IMR-90 (cell line): Measurements from ENCODE around the gene DUSP22. TPM values are rescaled to one million over a fixed set of nuclear protein-coding genes. Genes with fewer than 3 reads are reported as not detected.
A peak's percentile ranks its signal among the peaks of the same experiment; 100 is the strongest.

ENCODE experiments used
- ATAC-seq: fragments of 200-7000 bp; cut with Tn5 transposase; 2 replicates; pipeline ENCODE4 v1.9.1; 2020; ENCODE audit warnings: low read depth, mild to moderate bottlenecking, moderate library complexity
- BruUV-seq: library from RNA; stranded (reverse); fragments of 400-500 nt; replicated peaks from 2 replicates; lab custom pipeline; 2021; lab: Mats Ljungman, UMichigan
- CTCF ChIA-PET: fragments of 300-600 bp; formaldehyde crosslinking; extraction: SDS; loops from one replicate; lab custom pipeline; 2021; ENCODE audit warnings: antibody characterized with exemption; lab: Yijun Ruan, JAX
- POLR2A ChIA-PET: fragments of 300-600 bp; sonication (Branson Sonifier 250); formaldehyde crosslinking; loops from one replicate; lab custom pipeline; 2022; ENCODE audit warnings: antibody characterized with exemption; ENCODE audit not compliant: unreplicated experiment; lab: Charles Lee
- DNase-seq: peaks from one replicate; pipeline ENCODE4 v3.0.0; 2013
- H2AFZ ChIP-seq: replicated peaks from 2 replicates; pipeline ENCODE3; 2013; ENCODE audit warnings: low read length, mild to moderate bottlenecking; ENCODE audit not compliant: poor library complexity
- H2AK5ac ChIP-seq: 2 replicates; pipeline ENCODE4 v1.6.1; 2013; ENCODE audit warnings: low read depth, low read length, inconsistent platforms
- H2AK9ac ChIP-seq: replicated peaks from 2 replicates; pipeline ENCODE3; 2013; ENCODE audit warnings: mild to moderate bottlenecking, low read depth, low read length, moderate library complexity; ENCODE audit not compliant: poor library complexity
- H2BK120ac ChIP-seq: 2 replicates; pipeline ENCODE4 v1.6.1; 2013; ENCODE audit warnings: low read depth, low read length, inconsistent platforms
- H2BK15ac ChIP-seq: 3 replicates; pipeline ENCODE4 v1.6.1; 2013; ENCODE audit warnings: low read depth, low read length, inconsistent platforms
- H2BK20ac ChIP-seq: 2 replicates; pipeline ENCODE4 v1.6.1; 2013; ENCODE audit warnings: low read depth, mild to moderate bottlenecking, inconsistent platforms, low read length, moderate library complexity
- H2BK5ac ChIP-seq: 2 replicates; pipeline ENCODE4 v1.6.1; 2013; ENCODE audit warnings: mild to moderate bottlenecking, low read depth, low read length, inconsistent platforms; ENCODE audit not compliant: poor library complexity, severe bottlenecking
- H3K14ac ChIP-seq: replicated peaks from 2 replicates; pipeline ENCODE4 v1.6.1; 2013; ENCODE audit warnings: low read depth, low read length, inconsistent platforms
- H3K18ac ChIP-seq: 2 replicates; pipeline ENCODE4 v1.6.1; 2013; ENCODE audit warnings: low read depth, low read length, control low read depth
- H3K23ac ChIP-seq: 2 replicates; pipeline ENCODE4 v1.6.1; 2013; ENCODE audit warnings: low read depth, low read length, inconsistent platforms
- H3K27ac ChIP-seq: 2 replicates; pipeline ENCODE4 v1.5.1; 2013; ENCODE audit warnings: mild to moderate bottlenecking, control low read depth, low read length; ENCODE audit not compliant: insufficient read depth
- H3K27me3 ChIP-seq: 2 replicates; pipeline ENCODE4 v1.6.1; 2013; ENCODE audit warnings: low read length; ENCODE audit not compliant: control insufficient read depth, insufficient read depth
- H3K36me3 ChIP-seq: 2 replicates; pipeline ENCODE4 v1.6.1; 2013; ENCODE audit warnings: low read length, mixed read lengths; ENCODE audit not compliant: control insufficient read depth, insufficient read depth
- H3K4ac ChIP-seq: 2 replicates; pipeline ENCODE4 v1.6.1; 2013; ENCODE audit warnings: low read depth, low read length, inconsistent platforms
- H3K4me1 ChIP-seq: 2 replicates; pipeline ENCODE4 v1.6.1; 2013; ENCODE audit warnings: low read length, mixed read lengths; ENCODE audit not compliant: control insufficient read depth, insufficient read depth
- H3K4me2 ChIP-seq: 2 replicates; pipeline ENCODE4 v1.6.1; 2013; ENCODE audit warnings: low read depth, mild to moderate bottlenecking, control low read depth, low read length, moderate library complexity
- H3K4me3 ChIP-seq: 2 replicates; pipeline ENCODE4 v1.5.1; 2013; ENCODE audit warnings: low read depth, mild to moderate bottlenecking, control low read depth, low read length, moderate library complexity; ENCODE audit not compliant: insufficient read depth
- H3K56ac ChIP-seq: 2 replicates; pipeline ENCODE4 v1.6.1; 2013; ENCODE audit warnings: low read length, inconsistent platforms; ENCODE audit not compliant: insufficient read depth; ENCODE audit errors: extremely low read depth
- H3K79me1 ChIP-seq, 2 experiments: 2 replicates each; pipeline ENCODE4 v1.6.1; 2013; ENCODE audit warnings: low read length in 2 of 2, inconsistent platforms in 1 of 2, low read depth in 1 of 2
- H3K9ac ChIP-seq: 2 replicates; pipeline ENCODE4 v1.6.1; 2013; ENCODE audit warnings: low read depth, low read length, control low read depth
- H3K9me1 ChIP-seq: 2 replicates; pipeline ENCODE4 v1.6.1; 2013; ENCODE audit warnings: low read length, inconsistent platforms; ENCODE audit not compliant: insufficient read depth
- H3K9me3 ChIP-seq: 2 replicates; pipeline ENCODE4 v1.6.1; 2013; ENCODE audit warnings: low read length; ENCODE audit not compliant: control insufficient read depth, insufficient read depth
- H4K20me1 ChIP-seq: 2 replicates; pipeline ENCODE4 v1.6.1; 2013; ENCODE audit warnings: low read length, inconsistent platforms; ENCODE audit not compliant: insufficient read depth
- H4K5ac ChIP-seq: 2 replicates; pipeline ENCODE4 v1.6.1; 2013; ENCODE audit warnings: mild to moderate bottlenecking, low read depth, low read length, control low read depth
- H4K8ac ChIP-seq, 2 experiments: 2 replicates each; pipeline ENCODE4 v1.6.1; 2013; ENCODE audit warnings: low read depth in 2 of 2, low read length in 2 of 2, control low read depth in 1 of 2, inconsistent platforms in 1 of 2
- H4K91ac ChIP-seq: 2 replicates; pipeline ENCODE4 v1.6.1; 2013; ENCODE audit warnings: low read depth, low read length, inconsistent platforms; ENCODE audit not compliant: insufficient read depth
- BHLHE40 ChIP-seq: fragments of 150-350 bp; IDR thresholded peaks from 2 replicates; pipeline ENCODE4 v1.6.1; 2016; ENCODE audit warnings: mild to moderate bottlenecking, low read depth, low read length
- CEBPB ChIP-seq: IDR thresholded peaks from 2 replicates; pipeline ENCODE4 v1.6.1; 2012; ENCODE audit warnings: low read depth, low read length, improper control_type of control experiment
- CHD1 ChIP-seq: IDR thresholded peaks from 2 replicates; pipeline ENCODE4 v1.6.1; 2012; ENCODE audit warnings: low read depth, low read length, improper control_type of control experiment
- ELK1 ChIP-seq: fragments of 150-350 bp; IDR thresholded peaks from 2 replicates; pipeline ENCODE4 v1.6.1; 2016; ENCODE audit warnings: low read depth, mild to moderate bottlenecking, low read length, moderate library complexity, borderline replicate concordance
- FOS ChIP-seq: fragments of 150-350 bp; IDR thresholded peaks from 2 replicates; pipeline ENCODE4 v1.6.1; 2016; ENCODE audit warnings: low read depth, low read length
- MAFK ChIP-seq: IDR thresholded peaks from 2 replicates; pipeline ENCODE4 v1.6.1; 2012; ENCODE audit warnings: low read depth, low read length, improper control_type of control experiment
- MAZ ChIP-seq: IDR thresholded peaks from 2 replicates; pipeline ENCODE4 v1.6.1; 2012; ENCODE audit warnings: low read depth, mild to moderate bottlenecking, low read length, improper control_type of control experiment, moderate library complexity, borderline replicate concordance
- MXI1 ChIP-seq: IDR thresholded peaks from 2 replicates; pipeline ENCODE4 v1.6.1; 2012; ENCODE audit warnings: low read depth, mild to moderate bottlenecking, low read length, moderate library complexity, borderline replicate concordance
- NFE2L2 ChIP-seq: fragments of 150-350 bp; IDR thresholded peaks from 2 replicates; pipeline ENCODE4 v1.6.1; 2016; ENCODE audit warnings: low read depth, mild to moderate bottlenecking, low read length
- POLR2A ChIP-seq: IDR thresholded peaks from 2 replicates; pipeline ENCODE4 v1.6.1; 2012; ENCODE audit warnings: mild to moderate bottlenecking, low read depth, low read length
- RAD21 ChIP-seq: IDR thresholded peaks from 2 replicates; pipeline ENCODE4 v1.6.1; 2012; ENCODE audit warnings: low read length, improper control_type of control experiment
- RCOR1 ChIP-seq: IDR thresholded peaks from 2 replicates; pipeline ENCODE4 v1.6.1; 2012; ENCODE audit warnings: mild to moderate bottlenecking, low read length, improper control_type of control experiment; ENCODE audit not compliant: insufficient replicate concordance
- RFX5 ChIP-seq: IDR thresholded peaks from 2 replicates; pipeline ENCODE4 v1.8.0; 2012; ENCODE audit warnings: low read depth, mild to moderate bottlenecking, low read length, moderate library complexity
- SMC3 ChIP-seq: fragments of 150-350 bp; IDR thresholded peaks from 2 replicates; pipeline ENCODE4 v1.6.1; 2016; ENCODE audit warnings: low read depth, mild to moderate bottlenecking, antibody characterized with exemption, low read length, moderate library complexity
- USF2 ChIP-seq: fragments of 150-350 bp; IDR thresholded peaks from 2 replicates; pipeline ENCODE4 v1.6.1; 2017; ENCODE audit warnings: mild to moderate bottlenecking, antibody characterized with exemption, low read length, low read depth
- WGBS, 2 experiments: methylation state at CpG; one replicate each; pipeline versions ENCODE4 v1.1.5 to v1.1.7; 2013; ENCODE audit warnings: missing lambda C conversion rate in 2 of 2; ENCODE audit not compliant: insufficient read length in 1 of 2; ENCODE audit errors: extremely low coverage in 2 of 2; 5-methylcytosine and 5-hydroxymethylcytosine counted together
- dilution Hi-C: fragments of 300-500 bp; cut with HindIII; formaldehyde crosslinking; loops from one replicate; pipeline ENCODE4 v1.14.3; 2018; ENCODE audit warnings: low sequenced_read_pairs; ENCODE audit not compliant: unreplicated experiment
- in situ Hi-C: fragments of 300-500 bp; cut with MboI; formaldehyde crosslinking; loops from 3 replicates; pipeline ENCODE4 v1.14.3; 2019; ENCODE audit warnings: low sequenced_read_pairs, inconsistent platforms, mixed read lengths
- intact Hi-C: fragments of 100-400 bp; cut with micrococcal nuclease; formaldehyde crosslinking; loops from 2 replicates; pipeline ENCODE4 v1.10.0; 2022
- polyA plus RNA-seq, 3 experiments: library from polyadenylated mRNA; depleted of rRNA; stranded (reverse); fragments of >200 nt; gene quantifications; 2 replicates each; pipeline ENCODE4 v1.2.3, GENCODE V29; 2012; ENCODE audit warnings: low replicate concordance in 1 of 3
- total RNA-seq: library from RNA; depleted of rRNA; stranded (reverse); fragments of >200 nt; gene quantifications from 2 replicates; pipeline ENCODE4 v1.2.3, GENCODE V29; 2012
- TF ChIP-seq, protein P1 (sequence below): conservative IDR thresholded peaks from 2 replicates; pipeline ENCODE4 v1.5.1; 2012; ENCODE audit warnings: mild to moderate bottlenecking, low read depth, low read length, improper control_type of control experiment

Gene DUSP22
- total and polyA plus RNA-seq, 2 of the 4 experiments (the other 2 are of a cell fraction), result 7.1 to 8.2 TPM

DNA sequence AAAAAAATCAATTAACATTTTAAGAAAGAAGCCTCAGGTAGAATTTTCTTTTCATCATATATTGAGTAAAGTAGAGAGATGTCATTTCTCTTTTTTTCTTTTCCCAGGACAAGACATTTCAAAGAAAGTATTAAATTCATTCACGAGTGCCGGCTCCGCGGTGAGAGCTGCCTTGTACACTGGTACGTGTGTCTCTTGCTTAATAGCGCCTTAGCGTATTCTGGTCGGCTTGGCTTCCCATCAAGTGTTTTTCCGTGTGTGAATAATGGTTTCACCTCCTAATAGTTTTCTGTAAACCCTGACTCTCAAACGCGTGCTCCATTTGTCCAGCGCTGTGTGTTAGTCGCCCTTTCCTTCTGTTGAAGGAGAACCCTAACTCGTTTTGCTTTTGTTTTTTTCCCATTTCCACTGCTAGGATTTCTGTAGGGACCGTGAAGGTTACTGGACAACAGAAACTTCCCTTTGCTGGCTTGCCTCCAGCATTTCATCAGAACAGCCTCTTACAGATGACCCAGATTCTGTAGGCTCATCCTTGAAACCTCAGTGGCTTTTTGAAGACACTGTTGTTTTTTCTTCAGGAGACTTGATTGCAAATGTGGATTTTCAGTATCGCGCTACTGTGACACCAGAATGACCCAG lies 53.6 kb downstream of the DUSP22 start:
- H2BK5ac ChIP-seq, result no peak overlapping the region
- H3K4ac ChIP-seq, result no peak overlapping the region
- H3K27me3 ChIP-seq, result no peaks in the 10 kb centered on the region
- no peak overlapping the region for H3K23ac ChIP-seq
- no peak overlapping the region for H4K8ac ChIP-seq
- no peaks in the 10 kb centered on the region for H3K79me1 ChIP-seq
- no peak overlapping the region for H3K18ac ChIP-seq
- no peak overlapping the region for H2BK15ac ChIP-seq
- dilution Hi-C loops, result no loop called here
- no peak overlapping the region for H2AFZ ChIP-seq
- H3K14ac ChIP-seq, result no peak overlapping the region
- no peaks in the 10 kb centered on the region; the same call in 1 of the 2 replicates for H4K20me1 ChIP-seq
- intact Hi-C loops, result no loop called here
- CTCF ChIA-PET, result interaction anchor here (1.2 kb wide), 1 partner anchor 15 kb away, joined by 5 read pairs; no protein-coding TSS in a partner anchor
- peak; percentile 26 for DNase-seq
- no peak overlapping the region for H4K5ac ChIP-seq
- H3K4me2 ChIP-seq, result no peak overlapping the region
- no peak overlapping the region for H2AK9ac ChIP-seq
- no peak overlapping the region for H2BK20ac ChIP-seq
- H3K4me3 ChIP-seq, result no peak overlapping the region
- TF ChIP-seq MAZ, result no peak
- TF ChIP-seq, protein P1, sequence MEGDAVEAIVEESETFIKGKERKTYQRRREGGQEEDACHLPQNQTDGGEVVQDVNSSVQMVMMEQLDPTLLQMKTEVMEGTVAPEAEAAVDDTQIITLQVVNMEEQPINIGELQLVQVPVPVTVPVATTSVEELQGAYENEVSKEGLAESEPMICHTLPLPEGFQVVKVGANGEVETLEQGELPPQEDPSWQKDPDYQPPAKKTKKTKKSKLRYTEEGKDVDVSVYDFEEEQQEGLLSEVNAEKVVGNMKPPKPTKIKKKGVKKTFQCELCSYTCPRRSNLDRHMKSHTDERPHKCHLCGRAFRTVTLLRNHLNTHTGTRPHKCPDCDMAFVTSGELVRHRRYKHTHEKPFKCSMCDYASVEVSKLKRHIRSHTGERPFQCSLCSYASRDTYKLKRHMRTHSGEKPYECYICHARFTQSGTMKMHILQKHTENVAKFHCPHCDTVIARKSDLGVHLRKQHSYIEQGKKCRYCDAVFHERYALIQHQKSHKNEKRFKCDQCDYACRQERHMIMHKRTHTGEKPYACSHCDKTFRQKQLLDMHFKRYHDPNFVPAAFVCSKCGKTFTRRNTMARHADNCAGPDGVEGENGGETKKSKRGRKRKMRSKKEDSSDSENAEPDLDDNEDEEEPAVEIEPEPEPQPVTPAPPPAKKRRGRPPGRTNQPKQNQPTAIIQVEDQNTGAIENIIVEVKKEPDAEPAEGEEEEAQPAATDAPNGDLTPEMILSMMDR, result no peak
- TF ChIP-seq USF2, result no peak
- no peak for TF ChIP-seq POLR2A
- no peak for TF ChIP-seq SMC3
- no peak for TF ChIP-seq CHD1
- no peak for TF ChIP-seq ELK1
- no peak for TF ChIP-seq MAFK
- no peak for TF ChIP-seq MXI1
- TF ChIP-seq NFE2L2, result no peak
- TF ChIP-seq RCOR1, result no peak
- no peak for TF ChIP-seq CEBPB
- TF ChIP-seq BHLHE40, result no peak
- TF ChIP-seq RFX5, result no peak
- TF ChIP-seq FOS, result no peak
- no peak for TF ChIP-seq RAD21
- no TSS peak for BruUV-seq
- no peaks in the 10 kb centered on the region; the same call in 1 of the 2 replicates for H3K36me3 ChIP-seq
- H2BK120ac ChIP-seq, result no peak overlapping the region
- ATAC-seq, result no peak
- in situ Hi-C loops, result no loop called here
- H3K9ac ChIP-seq, result no peak overlapping the region
- no peaks in the 10 kb centered on the region; the same call in 1 of the 2 replicates for H3K9me1 ChIP-seq
- H3K4me1 ChIP-seq, result no peaks in the 10 kb centered on the region
- H2AK5ac ChIP-seq, result no peak overlapping the region
- H3K27ac ChIP-seq, result no peak overlapping the region
- POLR2A ChIA-PET, result no interaction called here
- 79% methylated on average over 15 of the region's 17 CpGs; no CpG with 5 or more reads in 1 of the 2 experiments for WGBS, 2 experiments
- peaks cover 3% of the 10 kb centered on the region; the same call in 1 of the 2 replicates for H3K9me3 ChIP-seq
- H4K91ac ChIP-seq, result no peak overlapping the region
- H3K56ac ChIP-seq, result no peak overlapping the region
